NCI-H2107 treated with DMSO at 0.1 percent for 48 hours (cell line): ENCODE data around the gene EFCAB14.
"Not testable (repeated sequence)": the region's sequence is repeated elsewhere in the genome, so short reads cannot be mapped to it uniquely, and the experiment has no call there.

Experiments
- DNase-seq: peaks from one replicate; lab custom pipeline; 2025; ENCODE audit not compliant: unreplicated experiment; lab: John Stamatoyannopoulos, UW

The EFCAB14 gene

GRCh38 chr1:46656643-46657042, 62.3 kb downstream of the EFCAB14 start:
- no peak for DNase-seq

- no peak for DNase-seq
Observed at GRCh38 chr1:46655848-46656247, 63.1 kb downstream of the EFCAB14 start.

GRCh38 chr1:46654698-46655097, 64.2 kb downstream of the EFCAB14 start:
- DNase-seq, result not testable (repeated sequence)

- no peak for DNase-seq
Observed at GRCh38 chr1:46654012-46654411, 64.9 kb downstream of the EFCAB14 start.

- no peak for DNase-seq
Observed at GRCh38 chr1:46653405-46653958, 65.4 kb downstream of the EFCAB14 start.

- DNase-seq, result no peak
Observed at GRCh38 chr1:46652321-46653100, 66.4 kb downstream of the EFCAB14 start.

- DNase-seq, result not testable (repeated sequence)
Observed at GRCh38 chr1:46651152-46651551, 67.8 kb downstream of the EFCAB14 start.

- no peak for DNase-seq
Observed at GRCh38 chr1:46650491-46650890, 68.4 kb downstream of the EFCAB14 start.

GRCh38 chr1:46649764-46650163, 69.2 kb downstream of the EFCAB14 start:
- DNase-seq, result no peak

GRCh38 chr1:46647611-46648010, 71.3 kb downstream of the EFCAB14 start:
- DNase-seq, result no peak

- no peak for DNase-seq
Observed at GRCh38 chr1:46646844-46647243, 72.1 kb downstream of the EFCAB14 start.

- no peak for DNase-seq
Observed at GRCh38 chr1:46646331-46646730, 72.6 kb downstream of the EFCAB14 start.

- DNase-seq, result no peak
Observed at GRCh38 chr1:46645815-46646214, 73.1 kb downstream of the EFCAB14 start.

GRCh38 chr1:46643368-46643775, 75.5 kb downstream of the EFCAB14 start:
- peak; percentile 83 for DNase-seq

- no peak for DNase-seq
Observed at GRCh38 chr1:46642115-46642680, 76.7 kb downstream of the EFCAB14 start.

GRCh38 chr1:46639547-46639946, 79.4 kb downstream of the EFCAB14 start:
- DNase-seq, result no peak

GRCh38 chr1:46638921-46639320, 80.0 kb downstream of the EFCAB14 start:
- DNase-seq, result no peak

GRCh38 chr1:46637444-46638083, 81.3 kb downstream of the EFCAB14 start:
- no peak for DNase-seq

GRCh38 chr1:46635205-46635604, 83.7 kb downstream of the EFCAB14 start:
- DNase-seq, result no peak

- DNase-seq, result no peak
Observed at GRCh38 chr1:46630719-46631118, 88.2 kb downstream of the EFCAB14 start.
